Stimulated activated CD8-positive, alpha-beta memory T cell treated with anti-CD3 and anti-CD28 coated beads, Interleukin-15, amount 100 ng/mL, for 4 hours (primary cell): ENCODE results near the gene CDK2AP2.
"Not testable (repeated sequence)": the region's sequence is repeated elsewhere in the genome, so short reads cannot be mapped to it uniquely, and the experiment has no call there.

Experiments used
- DNase-seq, 2 donors: peaks; one replicate each; pipeline ENCODE4 v3.0.0-alpha.2; 2020; ENCODE audit warnings: low read depth in 2 of 2

Gene CDK2AP2

DNA sequence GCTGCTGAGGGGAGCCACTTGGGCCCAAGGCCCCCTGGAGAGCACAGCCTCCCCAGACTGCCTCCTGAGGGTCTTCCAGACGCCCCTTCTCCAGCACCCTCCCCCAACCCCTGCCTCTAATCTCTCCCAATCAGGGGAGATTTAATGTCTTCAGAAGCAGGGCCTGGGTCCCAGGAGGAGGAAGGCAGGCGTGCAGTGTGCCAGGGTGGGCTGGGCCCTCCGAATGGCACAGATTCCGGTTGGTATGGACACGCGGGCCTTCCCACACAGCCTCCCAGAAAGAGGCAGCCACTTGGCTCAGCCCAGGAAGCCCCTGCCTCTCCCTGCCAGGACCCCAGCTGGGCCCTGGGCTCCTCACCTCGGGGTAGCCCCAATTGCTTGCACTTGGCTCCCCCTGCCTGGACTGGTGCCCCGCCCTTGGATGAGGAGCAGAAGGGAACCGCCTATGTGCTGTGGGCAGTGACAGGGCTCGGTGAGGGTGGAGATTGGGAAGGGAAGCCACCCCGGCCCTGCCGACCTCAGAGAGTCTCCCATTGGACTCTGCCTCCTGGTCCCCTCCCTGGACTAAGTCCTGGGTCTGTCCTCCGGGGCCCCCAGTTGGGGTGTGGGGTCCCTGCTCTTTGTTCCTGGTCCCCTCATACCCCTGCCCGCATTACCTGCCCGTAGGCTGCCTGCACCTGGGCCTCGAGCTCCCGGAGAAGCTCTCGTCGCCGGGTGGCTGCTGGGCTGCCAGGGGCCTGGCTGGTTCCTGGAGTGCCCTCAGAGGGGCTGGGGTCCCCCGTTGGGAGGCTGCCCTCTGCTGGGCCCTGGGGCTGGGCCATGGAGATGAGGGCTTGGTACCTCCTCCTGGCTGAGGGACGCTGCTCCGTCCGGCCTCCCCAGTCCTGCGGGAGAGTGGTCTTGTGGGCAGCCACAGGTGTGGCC lies 15.9 kb upstream of the CDK2AP2 start:
- DNase-seq = no peak

GRCh38 chr11:67522844-67523555 lies 15.0 kb upstream of the CDK2AP2 start, which contains the start of gene CABP2:
Gene CABP2 (minus strand): TSS chr11:67523446. CDS start chr11:67523326, 120 bp downstream.
- DNase-seq = no peak

- no peak for DNase-seq
Measured at GRCh38 chr11:67522338-67522737, 14.4 kb upstream of the CDK2AP2 start.

DNA sequence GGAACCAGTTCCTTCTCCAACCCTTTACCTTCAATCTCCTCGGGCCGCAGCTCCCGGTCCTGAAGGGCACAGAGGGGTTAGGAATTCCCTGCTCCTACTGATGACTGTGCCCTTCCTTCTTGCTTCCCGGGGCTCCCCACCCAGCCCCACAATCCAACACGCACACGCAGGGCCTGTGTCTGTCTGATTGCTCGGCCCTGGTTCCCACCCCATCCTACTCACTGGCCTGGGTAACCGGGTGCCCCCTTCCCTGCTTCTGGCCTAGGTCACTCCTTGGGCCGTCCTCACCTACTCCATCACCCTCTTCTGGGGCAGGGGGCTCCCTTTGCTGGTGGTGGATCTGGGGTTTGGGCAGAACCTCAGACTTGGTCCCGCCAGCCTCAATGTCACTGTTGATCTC lies 14.0 kb upstream of the CDK2AP2 start:
- DNase-seq = no peak

- DNase-seq = no peak
Measured at GRCh38 chr11:67520856-67521824, 13.2 kb upstream of the CDK2AP2 start.

GRCh38 chr11:67519726-67520125 lies 11.8 kb upstream of the CDK2AP2 start:
- DNase-seq = no peak

- DNase-seq = no peak
Measured at GRCh38 chr11:67517784-67518552, 10.0 kb upstream of the CDK2AP2 start.

DNA sequence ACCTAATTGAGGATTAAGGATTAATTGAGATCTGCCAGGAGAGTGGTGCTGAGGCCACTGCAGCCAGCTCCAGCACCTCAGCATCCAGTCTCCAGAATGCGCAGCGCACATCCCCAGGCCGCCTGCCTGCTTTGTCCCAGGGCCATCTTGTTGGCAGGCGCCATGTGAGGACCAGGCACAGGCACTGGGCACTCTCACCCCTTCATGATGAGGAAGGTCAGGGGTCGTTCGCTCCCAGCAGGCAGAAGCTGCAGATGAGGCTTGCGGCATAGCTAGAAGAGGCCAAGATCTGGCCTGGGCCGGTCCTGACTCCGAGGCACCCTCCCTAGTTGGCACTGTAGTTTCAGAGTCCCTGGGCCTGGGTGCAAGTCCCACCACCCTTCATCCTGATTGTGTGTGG lies 8.8 kb upstream of the CDK2AP2 start:
- DNase-seq = no peak

DNA sequence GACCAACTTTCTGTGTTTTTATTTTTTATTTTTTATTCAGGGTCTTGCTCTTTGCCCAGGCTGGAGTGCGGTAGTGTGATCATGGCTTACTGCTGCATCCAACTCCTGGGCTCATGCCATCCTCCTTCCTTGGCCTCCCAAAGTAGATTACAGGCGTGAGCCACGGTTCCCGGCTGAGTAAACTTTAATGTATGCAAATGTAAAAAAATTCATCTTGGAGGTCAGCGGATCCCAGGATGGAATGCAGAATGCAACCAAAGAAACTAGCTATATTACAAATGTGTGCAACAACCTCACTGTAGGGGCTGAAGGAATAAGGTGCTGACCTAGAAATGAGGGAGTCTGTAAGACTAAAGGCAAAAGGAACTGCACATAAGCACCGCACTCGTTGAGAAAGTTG lies 6.2 kb upstream of the CDK2AP2 start:
- DNase-seq = no peak

- DNase-seq = not testable (repeated sequence)
Measured at GRCh38 chr11:67511558-67511957, 3.6 kb upstream of the CDK2AP2 start.

DNA sequence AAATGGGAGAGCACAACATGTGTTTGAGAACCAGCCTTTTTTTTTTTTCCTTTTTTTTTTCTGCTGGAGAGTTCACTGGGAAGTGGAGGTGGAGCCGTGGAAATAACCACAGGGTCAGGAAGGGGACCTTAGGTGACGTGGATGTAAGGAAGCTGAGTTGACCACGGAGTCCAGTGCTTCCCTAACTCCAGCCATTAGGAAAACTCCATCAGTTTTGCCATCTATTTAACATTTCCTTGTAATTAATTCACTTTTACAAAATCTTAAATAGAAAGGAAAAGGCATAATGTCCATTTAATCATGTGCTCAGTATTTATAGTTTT lies 2.0 kb upstream of the CDK2AP2 start:
- no peak for DNase-seq

- peak; percentile 95 to 98 for DNase-seq
Measured at GRCh38 chr11:67508486-67509121, 642 bp upstream of the CDK2AP2 start.

DNA sequence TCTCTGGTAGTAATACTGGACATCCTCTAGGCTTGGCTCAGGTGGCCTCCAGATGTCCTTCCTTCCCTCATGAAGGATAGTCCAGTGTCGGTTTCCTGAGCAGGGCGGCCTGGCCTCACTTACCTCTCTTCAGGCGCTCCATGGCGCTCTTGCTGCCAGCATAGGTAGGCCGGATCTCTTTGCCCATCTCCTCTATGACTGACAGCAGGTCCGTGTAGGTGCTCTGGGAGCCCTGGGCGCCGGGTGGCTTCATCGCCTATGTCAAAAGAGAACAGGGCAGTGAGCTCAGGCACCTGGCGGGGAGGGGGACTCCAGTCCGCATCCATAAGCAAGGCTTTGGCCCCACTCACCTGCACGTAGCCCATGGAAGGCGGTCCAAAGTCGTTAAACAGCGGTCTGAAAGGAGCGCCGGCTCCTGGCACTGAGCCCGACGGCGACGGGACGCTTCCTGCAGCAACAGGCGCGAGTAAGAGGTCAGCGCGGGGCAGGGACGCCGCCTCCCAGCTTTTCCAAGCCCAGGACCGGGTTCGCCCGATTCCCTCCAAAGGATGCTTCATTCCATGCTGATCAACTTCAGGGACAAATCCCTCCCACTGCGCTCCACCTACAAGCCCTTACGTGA lies 609 bp downstream of the CDK2AP2 start:
- no peak for DNase-seq

DNA sequence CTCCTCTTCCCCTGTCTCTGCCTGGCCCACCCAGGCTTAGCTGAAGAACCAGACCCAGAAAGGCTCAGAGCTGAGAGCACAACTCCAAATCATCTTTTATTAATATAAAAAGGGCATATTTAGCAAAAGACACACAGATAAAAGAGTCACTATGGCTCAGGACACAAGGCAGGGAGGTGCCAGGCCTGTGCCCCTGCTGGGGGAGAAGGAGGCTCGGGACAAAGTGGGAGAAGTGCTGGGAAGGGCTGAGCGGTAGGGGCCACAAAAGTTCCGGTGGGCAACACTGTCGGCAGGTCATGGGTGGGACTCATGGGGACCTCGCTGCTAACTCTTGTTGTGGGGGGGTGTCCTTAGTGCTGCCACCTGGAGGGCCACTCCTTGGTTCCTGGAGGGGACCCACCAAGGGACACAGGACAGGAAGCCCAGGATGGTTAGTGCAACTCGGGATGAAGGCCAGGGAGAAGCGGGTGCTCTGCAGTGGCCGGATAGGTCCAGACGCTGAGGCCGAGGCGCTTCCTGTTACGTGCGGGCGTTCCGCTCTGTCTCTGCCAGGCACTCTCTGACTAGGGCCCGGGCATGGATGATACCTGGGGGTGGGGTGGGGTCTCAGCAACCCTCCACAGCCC lies 1.4 kb downstream of the CDK2AP2 start:
- DNase-seq = no peak

DNA sequence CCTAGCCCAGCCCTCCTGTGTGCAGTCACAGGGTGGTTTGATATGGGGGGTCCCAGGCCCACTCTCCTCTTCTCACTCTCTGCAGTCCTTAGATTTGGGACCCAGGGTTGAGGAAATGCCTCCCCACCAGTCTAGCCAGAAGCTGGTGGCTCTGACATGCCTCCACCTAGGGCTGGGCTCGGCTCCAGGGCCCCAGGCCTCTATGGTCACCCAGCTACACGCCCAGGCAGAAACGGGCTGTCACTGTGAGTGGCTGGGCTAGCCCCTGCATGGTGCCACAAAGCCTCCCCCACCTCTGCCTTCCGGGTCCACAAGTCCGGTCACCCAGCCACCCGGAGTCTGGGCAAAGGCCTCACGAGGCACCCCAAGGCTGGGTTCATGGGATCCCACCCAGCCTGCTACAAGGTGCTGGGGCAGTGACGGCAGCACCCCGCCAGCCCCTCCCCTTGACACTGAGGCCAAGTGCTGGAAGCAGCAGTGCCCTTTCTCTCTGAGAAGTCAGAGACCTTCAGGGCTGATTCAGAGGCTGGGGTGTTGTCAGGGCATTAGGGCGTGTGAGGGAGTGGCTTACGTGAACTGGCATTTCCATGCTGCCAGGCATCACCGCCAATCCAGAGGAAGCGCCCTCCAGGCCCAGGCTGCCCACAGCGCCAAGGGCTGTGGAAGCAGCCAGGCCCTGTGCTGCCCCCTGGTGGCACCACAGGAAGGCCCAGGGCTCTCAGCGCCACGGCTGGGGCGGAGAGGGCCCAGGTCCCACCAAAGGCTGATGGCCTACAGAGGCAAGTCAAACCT lies 2.2 kb downstream of the CDK2AP2 start:
- peak; percentile 74 to 82 for DNase-seq

GRCh38 chr11:67504950-67505581 lies 2.9 kb downstream of the CDK2AP2 start, which contains the start of gene PITPNM1:
Gene PITPNM1 (minus strand): TSS chr11:67505363. CDS start chr11:67504180, 1,183 bp downstream.
- peak in 1 of 2 donors; percentile 62 for DNase-seq

DNA sequence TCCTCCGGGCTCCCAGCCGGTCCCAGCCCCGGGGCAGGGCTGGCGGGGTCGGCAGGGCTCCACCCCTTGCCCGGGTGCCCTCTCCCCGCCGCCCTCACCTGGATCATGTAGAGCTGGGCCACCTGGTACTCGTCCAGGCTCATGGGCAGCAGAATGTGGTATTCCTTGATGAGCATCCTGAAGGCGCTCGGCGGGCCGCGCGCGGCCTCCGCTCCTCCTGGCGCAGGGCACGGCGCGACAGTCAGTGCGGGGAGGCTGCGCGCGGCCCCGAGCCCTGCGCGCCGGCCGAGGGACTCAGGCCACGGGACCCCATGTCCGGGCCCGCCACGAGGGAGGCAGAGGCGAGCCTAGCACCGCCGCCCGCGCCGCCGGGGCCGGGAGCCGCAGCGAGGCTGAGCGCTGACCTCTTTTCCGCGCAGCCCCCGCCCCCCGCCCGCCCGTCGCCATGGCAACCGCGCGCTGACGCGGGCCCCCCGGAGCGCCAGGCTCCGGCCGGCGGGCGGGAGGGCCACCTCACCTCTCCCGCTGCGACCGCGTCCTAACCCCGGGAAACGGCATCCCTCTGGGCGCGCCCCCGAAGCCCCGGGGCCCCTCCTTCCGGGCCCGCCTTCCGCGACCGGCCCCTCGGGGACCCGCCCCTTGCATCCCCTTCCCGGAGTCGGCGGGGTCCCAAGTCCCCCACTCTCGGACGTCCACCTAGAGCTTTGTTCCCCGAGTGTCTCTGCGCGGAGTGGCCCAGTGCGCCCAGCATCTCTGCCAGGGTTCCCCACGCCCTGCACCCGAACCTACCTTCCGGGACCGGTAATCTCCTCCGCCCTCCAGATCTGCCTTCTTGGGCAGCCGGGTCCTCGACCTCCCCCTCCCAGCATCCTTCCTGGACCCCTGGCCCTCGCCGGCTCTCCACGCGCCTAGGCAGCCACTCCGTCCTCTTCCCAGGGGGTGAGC lies 3.7 kb downstream of the CDK2AP2 start:
- no peak for DNase-seq
